Fibroblast of the aortic adventitia (primary cell): ENCODE results near the gene PPM1M. TPM values are rescaled to one million over a fixed set of nuclear protein-coding genes. Genes with fewer than 3 reads are reported as not detected.

ENCODE experiments used
- DNase-seq: peaks from one replicate; pipeline ENCODE4 v3.0.0-alpha.2; 2010; ENCODE audit warnings: low read depth
- H3K4me3 ChIP-seq: 2 replicates; pipeline ENCODE4 v1.5.1; 2011; ENCODE audit warnings: low read depth, mild to moderate bottlenecking, control low read depth, low read length, moderate library complexity
- total RNA-seq: library from RNA; depleted of rRNA; stranded (reverse); fragments of >200 nt; gene quantifications from 2 replicates; pipeline ENCODE4 v1.2.3, GENCODE V29; 2012; ENCODE audit warnings: low replicate concordance
- TF ChIP-seq, protein P1 (sequence below): IDR thresholded peaks from 2 replicates; pipeline ENCODE4 v1.5.1; 2011; ENCODE audit warnings: mild to moderate bottlenecking, low read length, control low read depth, inconsistent platforms; ENCODE audit not compliant: insufficient read depth

The PPM1M gene
- total RNA-seq, 1 donor, result 27.4 TPM

DNA sequence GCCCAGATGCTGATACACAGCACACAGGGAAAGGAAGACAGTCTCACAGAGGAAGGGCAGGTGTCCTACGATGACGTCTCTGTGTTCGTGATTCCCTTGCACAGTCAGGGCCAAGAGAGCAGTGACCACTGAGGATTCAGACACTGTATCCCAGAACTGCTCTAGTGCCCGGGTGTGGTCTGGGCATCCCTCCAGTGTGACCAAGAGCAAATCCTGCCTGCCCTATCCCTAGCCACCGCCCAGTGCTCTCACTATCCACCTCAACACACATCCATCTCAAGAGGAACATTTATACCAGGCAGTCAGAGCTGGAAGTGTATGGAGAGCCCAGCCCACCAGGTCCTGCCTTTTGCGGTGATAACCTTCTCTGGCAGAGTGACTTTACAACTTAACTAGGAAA, 4.1 kb downstream of the PPM1M start:
- H3K4me3 ChIP-seq, result no peak overlapping the region
- DNase-seq, result no peak
- TF ChIP-seq, protein P1, sequence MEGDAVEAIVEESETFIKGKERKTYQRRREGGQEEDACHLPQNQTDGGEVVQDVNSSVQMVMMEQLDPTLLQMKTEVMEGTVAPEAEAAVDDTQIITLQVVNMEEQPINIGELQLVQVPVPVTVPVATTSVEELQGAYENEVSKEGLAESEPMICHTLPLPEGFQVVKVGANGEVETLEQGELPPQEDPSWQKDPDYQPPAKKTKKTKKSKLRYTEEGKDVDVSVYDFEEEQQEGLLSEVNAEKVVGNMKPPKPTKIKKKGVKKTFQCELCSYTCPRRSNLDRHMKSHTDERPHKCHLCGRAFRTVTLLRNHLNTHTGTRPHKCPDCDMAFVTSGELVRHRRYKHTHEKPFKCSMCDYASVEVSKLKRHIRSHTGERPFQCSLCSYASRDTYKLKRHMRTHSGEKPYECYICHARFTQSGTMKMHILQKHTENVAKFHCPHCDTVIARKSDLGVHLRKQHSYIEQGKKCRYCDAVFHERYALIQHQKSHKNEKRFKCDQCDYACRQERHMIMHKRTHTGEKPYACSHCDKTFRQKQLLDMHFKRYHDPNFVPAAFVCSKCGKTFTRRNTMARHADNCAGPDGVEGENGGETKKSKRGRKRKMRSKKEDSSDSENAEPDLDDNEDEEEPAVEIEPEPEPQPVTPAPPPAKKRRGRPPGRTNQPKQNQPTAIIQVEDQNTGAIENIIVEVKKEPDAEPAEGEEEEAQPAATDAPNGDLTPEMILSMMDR, result no peak

DNA sequence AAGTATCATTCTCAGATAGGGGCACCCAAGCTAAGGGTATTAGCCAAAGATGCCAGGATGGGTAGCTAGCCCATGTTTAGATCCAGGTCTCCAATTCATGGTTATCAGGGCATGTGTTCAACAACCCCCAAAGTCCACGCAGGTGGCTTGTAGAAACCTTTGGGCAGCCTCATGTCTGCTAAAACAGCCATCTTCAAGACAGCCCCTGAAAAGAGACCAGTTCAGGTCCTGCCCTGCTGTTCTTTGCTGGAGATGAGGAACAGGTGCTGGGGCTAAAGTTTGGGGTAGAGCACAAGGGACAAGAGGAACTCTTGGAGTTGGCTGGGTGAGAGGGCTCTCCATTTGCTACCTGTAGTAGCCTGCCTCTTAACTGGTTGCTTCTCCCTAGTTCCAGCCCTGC, 4.6 kb downstream of the PPM1M start:
- H3K4me3 ChIP-seq, result no peak overlapping the region
- TF ChIP-seq, protein P1, result no peak
- no peak for DNase-seq

DNA sequence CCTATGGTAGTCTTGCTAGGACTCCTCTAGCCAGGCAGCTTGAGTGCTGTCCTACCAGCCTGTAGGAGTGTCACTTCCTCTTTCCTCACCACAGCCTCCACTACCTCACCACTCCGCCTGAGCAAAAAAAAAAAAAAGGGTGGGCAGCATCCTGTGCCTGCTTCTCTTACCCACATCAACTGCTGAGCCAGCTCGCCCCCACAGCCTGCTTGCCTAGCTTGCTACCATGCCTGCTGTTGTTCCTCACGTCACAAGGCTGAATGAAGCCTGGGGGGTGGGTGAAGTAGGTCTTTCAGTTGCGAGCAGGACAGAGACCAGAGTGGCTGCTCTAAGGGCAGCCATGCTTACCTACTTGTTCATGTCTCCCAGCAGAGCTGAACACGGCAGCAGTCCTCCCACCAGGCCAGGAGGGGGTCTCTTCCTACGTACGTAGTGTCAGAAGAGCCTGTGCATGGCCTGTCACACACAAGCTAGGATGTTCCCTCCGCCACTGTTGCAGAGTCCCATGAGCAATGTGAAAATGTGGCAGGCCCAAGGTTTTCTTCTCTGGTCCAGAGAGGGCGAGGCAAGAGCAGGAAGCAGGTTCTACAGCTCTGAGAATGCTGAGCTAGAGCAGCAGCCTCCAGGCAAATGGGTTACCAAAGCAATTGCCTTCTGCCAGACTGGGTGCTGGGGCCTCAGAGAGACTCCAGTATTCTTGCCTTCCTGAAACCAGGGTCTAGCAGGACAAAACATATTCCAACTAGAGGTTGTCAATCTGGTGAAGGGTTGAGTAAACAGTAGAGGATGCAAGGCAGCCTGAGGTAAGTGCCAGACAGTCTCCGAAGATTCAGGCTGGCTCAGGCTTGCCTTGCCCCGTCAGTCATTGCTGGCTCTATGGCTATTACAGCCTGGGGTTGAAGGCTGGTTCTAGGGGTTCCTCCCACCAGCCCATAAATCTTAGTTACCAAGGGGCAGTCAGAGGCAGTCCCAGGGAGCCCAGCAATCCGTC, 8.1 kb downstream of the PPM1M start:
- H3K4me3 ChIP-seq, result no peak overlapping the region
- TF ChIP-seq, protein P1, result no peak
- no peak for DNase-seq

DNA sequence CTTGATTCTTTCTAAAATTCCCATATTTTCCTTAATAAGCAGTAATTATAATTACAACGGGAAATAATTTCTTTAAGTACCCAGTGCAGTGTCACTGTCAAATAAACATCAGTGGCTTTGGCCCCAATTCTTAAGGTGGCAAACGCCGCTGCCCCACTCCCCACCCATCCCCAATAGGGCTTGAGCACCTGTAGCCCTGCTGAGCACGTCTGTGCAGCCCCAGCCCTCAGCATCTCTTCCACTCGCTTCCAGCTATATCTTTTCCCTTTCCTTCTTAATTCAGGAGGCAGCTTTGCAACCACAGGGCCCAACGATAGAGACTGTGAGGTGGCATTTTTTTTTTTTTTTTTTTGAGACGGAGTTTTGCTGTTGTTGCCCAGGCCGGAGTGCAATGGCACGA, 9.0 kb downstream of the PPM1M start:
- TF ChIP-seq, protein P1, result no peak
- H3K4me3 ChIP-seq, result no peak overlapping the region
- no peak for DNase-seq

DNA sequence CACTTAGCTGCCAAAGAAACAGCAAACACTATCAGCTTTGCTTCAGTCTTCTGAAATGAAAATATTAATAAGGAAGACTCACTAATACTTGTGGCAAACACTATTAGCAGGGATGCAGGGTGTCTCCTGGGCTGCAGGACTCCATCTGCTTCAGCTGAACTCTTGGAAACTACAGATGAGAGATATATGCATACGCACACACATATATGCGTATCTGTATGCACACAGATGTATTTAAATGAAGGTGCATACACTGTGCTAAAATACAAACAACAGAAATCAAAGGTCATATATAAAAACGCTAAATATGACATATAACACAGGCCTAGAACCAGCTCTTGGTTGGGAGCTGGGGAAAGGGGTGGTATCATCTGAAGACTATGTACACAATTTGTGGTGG, 10.6 kb downstream of the PPM1M start:
- no peak overlapping the region for H3K4me3 ChIP-seq
- TF ChIP-seq, protein P1, result no peak
- DNase-seq, result no peak

DNA sequence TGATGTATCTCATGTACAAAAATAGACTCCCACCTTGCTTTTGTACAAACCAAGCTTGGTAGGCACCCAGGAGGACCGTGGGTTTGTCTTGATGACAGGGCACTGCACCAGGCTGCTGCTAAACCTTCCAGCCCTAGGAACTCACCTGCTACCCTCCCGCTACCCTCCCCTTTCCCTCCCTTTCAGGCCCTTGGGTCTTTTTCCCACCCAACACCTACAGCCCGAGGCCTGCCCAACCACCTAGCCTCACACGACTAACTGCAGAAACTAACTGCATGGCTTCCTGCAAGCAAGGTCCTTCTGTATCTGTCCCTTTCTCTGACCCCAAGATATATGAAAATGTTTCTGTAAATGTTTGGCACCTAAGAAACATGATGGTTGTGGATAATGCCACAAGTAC, 11.1 kb downstream of the PPM1M start:
- no peak overlapping the region for H3K4me3 ChIP-seq
- no peak for DNase-seq
- TF ChIP-seq, protein P1, result no peak
